Trophoblast cell (in vitro differentiated cells and primary cell): ENCODE measurements around the gene LPCAT3.

Source experiments
- DNase-seq, 2 donors: peaks; one replicate each; pipeline ENCODE4 v3.0.0-alpha.2; 2016
- H2AFZ ChIP-seq: 2 replicates; pipeline ENCODE4 v1.6.1; 2013; ENCODE audit warnings: low read length, moderate library complexity, mild to moderate bottlenecking; ENCODE audit not compliant: insufficient read depth, poor library complexity
- H2AK5ac ChIP-seq: 2 replicates; pipeline ENCODE4 v1.6.1; 2013; ENCODE audit warnings: mild to moderate bottlenecking, low read length
- H2BK120ac ChIP-seq: 2 replicates; pipeline ENCODE4 v1.6.1; 2013; ENCODE audit warnings: low read length, mild to moderate bottlenecking, moderate library complexity; ENCODE audit not compliant: insufficient read depth, poor library complexity
- H2BK12ac ChIP-seq: 2 replicates; pipeline ENCODE4 v1.6.1; 2013; ENCODE audit warnings: mild to moderate bottlenecking, low read length, moderate library complexity
- H2BK5ac ChIP-seq: 2 replicates; pipeline ENCODE4 v1.6.1; 2013; ENCODE audit warnings: low read length, low read depth, moderate library complexity, mild to moderate bottlenecking; ENCODE audit not compliant: poor library complexity
- H3K14ac ChIP-seq: 2 replicates; pipeline ENCODE4 v1.6.1; 2013; ENCODE audit warnings: mild to moderate bottlenecking, low read length
- H3K18ac ChIP-seq: 2 replicates; pipeline ENCODE4 v1.6.1; 2013; ENCODE audit warnings: mild to moderate bottlenecking, low read length
- H3K23ac ChIP-seq: 2 replicates; pipeline ENCODE4 v1.6.1; 2013; ENCODE audit warnings: low read length
- H3K27ac ChIP-seq: 2 replicates; pipeline ENCODE4 v1.5.1; 2013; ENCODE audit warnings: low read depth, mild to moderate bottlenecking, inconsistent platforms, low read length, moderate library complexity
- H3K27me3 ChIP-seq: 2 replicates; pipeline ENCODE4 v1.6.1; 2013; ENCODE audit warnings: inconsistent platforms, mild to moderate bottlenecking, low read length, moderate library complexity; ENCODE audit not compliant: insufficient read depth
- H3K36me3 ChIP-seq, 2 experiments: 1 replicate in 1 of 2; 2 replicates in 1 of 2; pipeline ENCODE4 v1.6.1; 2013; ENCODE audit warnings: low read length in 2 of 2, mild to moderate bottlenecking in 2 of 2, moderate library complexity in 1 of 2; ENCODE audit not compliant: insufficient read depth in 2 of 2, control insufficient read depth in 1 of 2
- H3K4ac ChIP-seq: 2 replicates; pipeline ENCODE4 v1.6.1; 2013; ENCODE audit warnings: low read depth, mild to moderate bottlenecking, low read length, moderate library complexity
- H3K4me1 ChIP-seq, 2 experiments: 1 replicate in 1 of 2; 2 replicates in 1 of 2; pipeline ENCODE4 v1.6.1; 2013; ENCODE audit warnings: low read length in 2 of 2, mild to moderate bottlenecking in 2 of 2, moderate library complexity in 1 of 2; ENCODE audit not compliant: insufficient read depth in 2 of 2, control insufficient read depth in 1 of 2
- H3K4me2 ChIP-seq: 2 replicates; pipeline ENCODE4 v1.6.1; 2013; ENCODE audit warnings: inconsistent platforms, mild to moderate bottlenecking, low read length, moderate library complexity
- H3K4me3 ChIP-seq: 2 replicates; pipeline ENCODE4 v1.5.1; 2013; ENCODE audit warnings: mild to moderate bottlenecking, low read depth, low read length, inconsistent platforms
- H3K79me1 ChIP-seq: one replicate; pipeline ENCODE4 v1.6.1; 2013; ENCODE audit warnings: low read length
- H3K79me2 ChIP-seq: 2 replicates; pipeline ENCODE4 v1.6.1; 2013; ENCODE audit warnings: low read length, mild to moderate bottlenecking; ENCODE audit not compliant: control insufficient read depth, insufficient read depth, poor library complexity
- H3K9ac ChIP-seq: 2 replicates; pipeline ENCODE4 v1.6.1; 2013; ENCODE audit warnings: mild to moderate bottlenecking, low read length
- H3K9me3 ChIP-seq: 2 replicates; pipeline ENCODE4 v1.6.1; 2013; ENCODE audit warnings: low read depth, mild to moderate bottlenecking, control low read depth, inconsistent platforms, low read length; ENCODE audit not compliant: insufficient read depth
- H4K12ac ChIP-seq: 2 replicates; pipeline ENCODE4 v1.6.1; 2013; ENCODE audit warnings: low read depth, mild to moderate bottlenecking, low read length, moderate library complexity
- H4K8ac ChIP-seq: 2 replicates; pipeline ENCODE4 v1.6.1; 2013; ENCODE audit warnings: low read depth, mild to moderate bottlenecking, low read length, moderate library complexity
- H4K91ac ChIP-seq: one replicate; pipeline ENCODE4 v1.6.1; 2013; ENCODE audit warnings: low read depth, mild to moderate bottlenecking, low read length, moderate library complexity
- WGBS: extraction: QIAGEN DNeasy Blood & Tissue Kit; methylation state at CpG from one replicate; pipeline ENCODE4 v1.1.7; 2013; ENCODE audit warnings: missing lambda C conversion rate; ENCODE audit not compliant: insufficient read length, insufficient coverage; ENCODE audit errors: extremely low coverage; 5-methylcytosine and 5-hydroxymethylcytosine counted together

The LPCAT3 gene

DNA sequence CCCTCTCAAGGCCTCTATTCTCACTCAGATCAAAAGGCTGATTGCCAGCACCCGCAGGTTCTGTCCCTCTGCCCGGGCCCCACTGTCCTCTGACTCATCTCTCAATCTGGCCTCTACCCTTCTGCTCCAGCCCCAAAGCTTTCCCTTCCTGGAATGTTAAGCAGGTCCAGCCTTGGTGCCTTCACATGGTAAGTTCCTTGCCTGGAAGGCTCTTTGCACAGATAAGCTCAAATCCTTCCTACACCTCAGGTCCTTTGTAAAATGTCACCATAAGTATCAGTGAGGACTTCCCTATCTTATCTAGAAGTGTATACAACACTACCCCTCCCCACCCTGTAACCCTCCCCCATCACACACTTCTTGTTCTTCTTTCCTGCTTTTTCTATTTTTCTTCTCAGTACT, 22.2 kb downstream of the LPCAT3 start:
- Histone ChIP-seq H3K36me3 (peaks cover 3 to 12% of the 10 kb centered on the region in 2 experiments), H4K12ac (no peak overlapping the region), H2BK5ac (no peak overlapping the region), H2AFZ (no peak overlapping the region), H3K14ac (no peak overlapping the region), H4K91ac (no peak overlapping the region), H2AK5ac (no peak overlapping the region), H3K27me3 (no peaks in the 10 kb centered on the region), H4K8ac (no peak overlapping the region), H3K27ac (no peak overlapping the region), H3K4me1 (peaks cover 3 to 5% of the 10 kb centered on the region in 2 experiments), H3K79me2 (no peaks in the 10 kb centered on the region), H2BK120ac (no peak overlapping the region), H3K23ac (no peak overlapping the region), H3K9ac (no peak overlapping the region), H2BK12ac (no peak overlapping the region), H3K4me3 (no peak overlapping the region), H3K4ac (no peak overlapping the region), H3K79me1 (no peaks in the 10 kb centered on the region), H3K9me3 (no peaks in the 10 kb centered on the region), H3K18ac (no peak overlapping the region), H3K4me2 (no peak overlapping the region)
- peak; percentile 89 to 90 for DNase-seq
- WGBS, result no CpG with 5 or more reads among the region's 2 CpGs

DNA sequence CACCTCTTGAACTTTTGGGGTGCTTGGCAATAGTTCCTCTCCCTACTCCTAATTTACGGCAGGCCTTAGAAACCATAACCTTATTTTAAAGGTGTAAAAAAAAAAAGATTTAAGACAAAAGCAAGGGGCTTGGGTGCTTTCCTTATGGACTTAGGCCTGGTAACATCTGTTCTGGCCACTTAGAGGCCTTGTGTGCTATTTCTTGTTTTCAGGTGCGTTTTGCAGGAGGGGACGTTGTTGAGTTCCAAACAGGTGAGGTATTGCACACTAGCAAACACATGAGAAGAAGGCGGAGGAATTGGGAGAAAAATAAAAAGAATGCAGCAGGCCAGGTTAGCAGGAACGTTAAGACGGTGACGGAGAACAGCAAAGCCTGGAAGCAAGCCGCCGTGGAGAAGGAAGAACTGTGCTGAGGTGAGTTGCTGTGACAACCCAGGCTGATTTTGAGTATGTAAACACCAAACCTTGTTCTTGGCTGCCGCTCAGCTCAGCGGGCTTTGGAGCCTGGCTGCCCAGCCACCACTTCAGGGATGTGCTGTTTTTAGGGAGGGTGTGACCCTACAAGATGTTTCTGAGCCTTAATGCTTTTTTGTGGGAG, 30.2 kb downstream of the LPCAT3 start:
- Histone ChIP-seq H3K18ac (no peak overlapping the region), H2BK12ac (no peak overlapping the region), H3K36me3 (peaks cover 7% of the 10 kb centered on the region in 2 experiments), H4K8ac (no peak overlapping the region), H2AFZ (no peak overlapping the region), H4K91ac (no peak overlapping the region), H2BK120ac (no peak overlapping the region), H3K23ac (peak overlapping the region; percentile 92), H3K4me1 (peaks cover 0 to 7% of the 10 kb centered on the region in 2 experiments), H3K4me3 (no peak overlapping the region), H3K4me2 (peak overlapping the region; percentile 41), H4K12ac (no peak overlapping the region), H3K27me3 (no peaks in the 10 kb centered on the region), H2AK5ac (no peak overlapping the region), H3K4ac (no peak overlapping the region), H3K9me3 (no peaks in the 10 kb centered on the region), H2BK5ac (no peak overlapping the region), H3K79me2 (no peaks in the 10 kb centered on the region), H3K14ac (no peak overlapping the region), H3K79me1 (no peaks in the 10 kb centered on the region), H3K27ac (peak overlapping the region; percentile 58), H3K9ac (peak overlapping the region; percentile 60)
- DNase-seq, result peak; percentile 94 to 97
- WGBS, result no CpG with 5 or more reads among the region's 11 CpGs

DNA sequence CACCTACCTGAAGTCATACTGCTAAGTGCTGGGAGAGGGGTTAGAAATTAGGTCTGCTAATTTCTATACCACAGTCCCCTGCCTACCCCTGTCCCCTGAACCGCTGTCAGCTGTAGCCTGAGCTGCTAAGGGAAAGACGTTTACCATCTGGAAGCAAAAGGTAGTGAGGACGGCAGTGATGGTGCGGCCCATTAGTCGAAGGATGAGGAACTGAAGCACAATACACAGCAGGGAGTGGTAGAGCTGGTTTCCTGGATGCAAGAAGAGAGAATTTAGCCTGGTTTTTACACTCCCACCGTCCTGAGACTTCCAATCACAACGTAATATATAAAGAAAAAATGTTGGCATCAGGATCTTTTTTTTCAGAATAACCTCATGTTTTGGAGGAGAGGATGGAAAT, 35.7 kb downstream of the LPCAT3 start:
- H3K4me2 ChIP-seq, result no peak overlapping the region
- H2AK5ac ChIP-seq, result no peak overlapping the region
- WGBS, result no CpG with 5 or more reads among the region's 7 CpGs
- no peak overlapping the region for H4K91ac ChIP-seq
- peaks cover 23 to 35% of the 10 kb centered on the region in 2 experiments for H3K36me3 ChIP-seq
- H3K4me1 ChIP-seq, result peaks cover 0 to 7% of the 10 kb centered on the region in 2 experiments
- H4K8ac ChIP-seq, result no peak overlapping the region
- H3K27ac ChIP-seq, result no peak overlapping the region
- no peaks in the 10 kb centered on the region for H3K79me2 ChIP-seq
- no peak overlapping the region for H2BK5ac ChIP-seq
- DNase-seq, result no peak
- H3K4ac ChIP-seq, result no peak overlapping the region
- H3K14ac ChIP-seq, result no peak overlapping the region
- H3K9me3 ChIP-seq, result no peaks in the 10 kb centered on the region
- H4K12ac ChIP-seq, result no peak overlapping the region
- no peak overlapping the region for H2BK120ac ChIP-seq
- H3K9ac ChIP-seq, result no peak overlapping the region
- no peak overlapping the region for H3K18ac ChIP-seq
- no peaks in the 10 kb centered on the region for H3K27me3 ChIP-seq
- no peak overlapping the region for H2BK12ac ChIP-seq
- no peaks in the 10 kb centered on the region for H3K79me1 ChIP-seq
- no peak overlapping the region for H3K4me3 ChIP-seq
- H2AFZ ChIP-seq, result no peak overlapping the region
- H3K23ac ChIP-seq, result no peak overlapping the region

DNA sequence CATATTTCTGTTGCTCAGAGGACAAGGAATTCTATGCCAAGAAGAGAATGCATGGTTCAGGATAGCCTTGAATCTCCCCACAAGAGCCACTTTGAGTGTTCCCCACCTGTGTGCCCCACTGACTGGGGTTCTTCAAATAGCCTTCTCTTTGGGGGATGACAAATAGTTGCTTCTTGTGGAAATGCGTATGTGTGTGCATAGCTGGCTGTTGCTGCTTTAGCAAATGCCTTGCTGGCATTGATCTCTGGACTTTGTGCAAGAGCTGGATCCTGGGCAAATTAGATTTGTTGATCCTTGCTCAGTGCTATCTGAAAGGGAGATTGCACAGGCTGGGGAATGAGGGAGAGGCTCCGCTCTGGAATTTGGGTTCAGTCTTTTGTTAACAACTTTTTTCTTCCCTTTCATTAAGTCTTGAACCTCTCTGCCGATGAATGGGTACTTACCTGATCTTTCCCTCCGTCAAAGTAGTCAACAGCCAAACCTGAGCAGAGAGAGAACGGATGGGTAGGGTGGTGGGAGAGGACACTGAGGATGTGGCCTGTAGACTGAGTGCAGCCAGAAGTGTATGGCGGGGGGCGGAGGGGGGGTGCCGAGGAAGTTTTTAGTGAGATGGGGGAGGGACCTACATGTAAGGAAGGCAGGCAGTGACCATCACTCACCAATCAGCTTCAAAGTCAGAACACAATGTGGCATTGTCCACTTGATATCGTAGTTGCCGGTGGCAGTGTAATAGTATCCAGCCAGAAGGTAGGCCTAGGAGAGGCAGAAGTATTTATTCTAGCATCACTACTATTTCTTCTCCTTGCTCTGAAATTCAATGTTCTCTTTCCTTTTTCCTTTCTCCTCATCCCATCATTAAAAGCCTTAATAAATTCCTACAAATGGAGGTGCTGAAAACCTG, 36.9 kb downstream of the LPCAT3 start:
- Histone ChIP-seq H3K79me1 (no peaks in the 10 kb centered on the region), H3K27me3 (no peaks in the 10 kb centered on the region), H3K36me3 (peaks cover 32 to 44% of the 10 kb centered on the region in 2 experiments), H3K4me3 (no peak overlapping the region), H4K91ac (no peak overlapping the region), H3K23ac (no peak overlapping the region), H3K27ac (no peak overlapping the region), H2AK5ac (no peak overlapping the region), H3K79me2 (no peaks in the 10 kb centered on the region), H4K8ac (no peak overlapping the region), H2BK5ac (no peak overlapping the region), H2BK120ac (no peak overlapping the region), H3K18ac (no peak overlapping the region), H3K4me1 (peaks cover 0 to 7% of the 10 kb centered on the region in 2 experiments), H3K4ac (no peak overlapping the region), H3K14ac (no peak overlapping the region), H2BK12ac (no peak overlapping the region), H3K9ac (no peak overlapping the region), H3K9me3 (no peaks in the 10 kb centered on the region), H2AFZ (no peak overlapping the region), H3K4me2 (no peak overlapping the region), H4K12ac (no peak overlapping the region)
- WGBS, result no CpG with 5 or more reads among the region's 10 CpGs
- no peak for DNase-seq
